ENCODE measurements around the gene CDKAL1.

GRCh38 chr6:21244897-21245470, 710.7 kb downstream of the CDKAL1 start:
- TF ChIP-seq NR3C1 (CRISPR knock-in tag; conservative IDR thresholded peaks at IDR 0.05; ENCODE audit: low read depth): no peak
- no peak for TF ChIP-seq CTCF (IDR thresholded peaks at IDR 0.05)
